PC-9 (cell line): ENCODE data around the gene ADARB2.

ENCODE experiments used
- CTCF ChIP-seq: fragments of 200-600 bp; sonication (generic); conservative IDR thresholded peaks from 2 replicates; pipeline ENCODE4 v1.6.1; 2017; ENCODE audit warnings: mixed run types, antibody characterized with exemption, mild to moderate bottlenecking, moderate library complexity
- EZH2 ChIP-seq: fragments of 200-600 bp; sonication (generic); IDR thresholded peaks from 2 replicates; pipeline ENCODE4 v1.8.0; 2017; ENCODE audit warnings: antibody characterized with exemption, low read depth

GRCh38 chr10:1762076-1762475, 24.8 kb upstream of the ADARB2 start:
- no peak for TF ChIP-seq CTCF
- TF ChIP-seq EZH2 = no peak
